HUES6 (cell line): ENCODE results near the gene PBX3.
A peak's percentile ranks its signal among the peaks of the same experiment; 100 is the strongest.

Experiments
- H3K27ac ChIP-seq: 2 replicates; pipeline ENCODE4 v1.7.0; 2013; ENCODE audit warnings: low read depth, mild to moderate bottlenecking, low read length, inconsistent platforms
- H3K27me3 ChIP-seq: 2 replicates; pipeline ENCODE4 v1.6.1; 2013; ENCODE audit warnings: low read length; ENCODE audit not compliant: control insufficient read depth, insufficient read depth
- H3K36me3 ChIP-seq: 2 replicates; pipeline ENCODE4 v1.6.1; 2013; ENCODE audit warnings: low read length; ENCODE audit not compliant: control insufficient read depth, insufficient read depth
- H3K4me1 ChIP-seq: 2 replicates; pipeline ENCODE4 v1.6.1; 2013; ENCODE audit warnings: low read length; ENCODE audit not compliant: control insufficient read depth, insufficient read depth
- H3K4me3 ChIP-seq: 2 replicates; pipeline ENCODE4 v1.5.1; 2013; ENCODE audit warnings: low read depth, low read length
- H3K9ac ChIP-seq: one replicate; pipeline ENCODE4 v1.6.1; 2013; ENCODE audit warnings: mild to moderate bottlenecking, low read length
- H3K9me3 ChIP-seq: 2 replicates; pipeline ENCODE4 v1.6.1; 2013; ENCODE audit warnings: low read depth, low read length; ENCODE audit not compliant: control insufficient read depth, insufficient read depth

The PBX3 gene

GRCh38 chr9:125803526-125803925 lies 56.4 kb downstream of the PBX3 start:
- Histone ChIP-seq H3K4me1 (no peaks in the 10 kb centered on the region; the same call in 1 of the 2 replicates), H3K9me3 (no peaks in the 10 kb centered on the region), H3K9ac (no peak overlapping the region), H3K36me3 (no peaks in the 10 kb centered on the region), H3K27me3 (no peaks in the 10 kb centered on the region), H3K27ac (no peak overlapping the region), H3K4me3 (no peak overlapping the region)

- Histone ChIP-seq H3K4me1 (no peaks in the 10 kb centered on the region; the same call in 1 of the 2 replicates), H3K4me3 (no peak overlapping the region), H3K27ac (no peak overlapping the region), H3K27me3 (no peaks in the 10 kb centered on the region), H3K36me3 (no peaks in the 10 kb centered on the region), H3K9ac (no peak overlapping the region), H3K9me3 (no peaks in the 10 kb centered on the region)
Observed at GRCh38 chr9:125805057-125805456, 57.9 kb downstream of the PBX3 start.

GRCh38 chr9:125805586-125805985 lies 58.4 kb downstream of the PBX3 start:
- no peaks in the 10 kb centered on the region; the same call in 1 of the 2 replicates for H3K4me1 ChIP-seq
- no peaks in the 10 kb centered on the region for H3K27me3 ChIP-seq
- H3K9ac ChIP-seq: no peak overlapping the region
- no peak overlapping the region for H3K4me3 ChIP-seq
- H3K36me3 ChIP-seq: no peaks in the 10 kb centered on the region
- no peak overlapping the region for H3K27ac ChIP-seq
- no peaks in the 10 kb centered on the region for H3K9me3 ChIP-seq

GRCh38 chr9:125807079-125807478 lies 59.9 kb downstream of the PBX3 start:
- Histone ChIP-seq H3K27me3 (no peaks in the 10 kb centered on the region), H3K27ac (no peak overlapping the region), H3K4me1 (no peaks in the 10 kb centered on the region; the same call in 1 of the 2 replicates), H3K9me3 (no peaks in the 10 kb centered on the region), H3K36me3 (no peaks in the 10 kb centered on the region), H3K4me3 (no peak overlapping the region), H3K9ac (no peak overlapping the region)

- Histone ChIP-seq H3K27me3 (no peaks in the 10 kb centered on the region), H3K4me1 (peaks cover under 1% of the 10 kb centered on the region), H3K4me3 (no peak overlapping the region), H3K9ac (no peak overlapping the region), H3K36me3 (no peaks in the 10 kb centered on the region), H3K27ac (no peak overlapping the region), H3K9me3 (no peaks in the 10 kb centered on the region)
Observed at GRCh38 chr9:125810161-125810560, 63.0 kb downstream of the PBX3 start.

GRCh38 chr9:125811002-125811401 lies 63.8 kb downstream of the PBX3 start:
- H3K4me1 ChIP-seq: peaks cover 9% of the 10 kb centered on the region
- no peaks in the 10 kb centered on the region for H3K27me3 ChIP-seq
- no peaks in the 10 kb centered on the region for H3K36me3 ChIP-seq
- H3K4me3 ChIP-seq: no peak overlapping the region
- H3K27ac ChIP-seq: no peak overlapping the region
- no peak overlapping the region for H3K9ac ChIP-seq
- no peaks in the 10 kb centered on the region for H3K9me3 ChIP-seq

GRCh38 chr9:125812403-125812802 lies 65.2 kb downstream of the PBX3 start:
- Histone ChIP-seq H3K27ac (no peak overlapping the region), H3K9me3 (no peaks in the 10 kb centered on the region), H3K9ac (no peak overlapping the region), H3K4me1 (peaks cover 15% of the 10 kb centered on the region), H3K36me3 (no peaks in the 10 kb centered on the region), H3K4me3 (no peak overlapping the region), H3K27me3 (no peaks in the 10 kb centered on the region)

- H3K4me1 ChIP-seq: peaks cover 15% of the 10 kb centered on the region
- H3K27ac ChIP-seq: 0 out of 2 replicates have a peak overlapping the region, but pooled peaks have one; percentile 27
- no peaks in the 10 kb centered on the region for H3K36me3 ChIP-seq
- no peak overlapping the region for H3K4me3 ChIP-seq
- no peaks in the 10 kb centered on the region for H3K27me3 ChIP-seq
- no peaks in the 10 kb centered on the region for H3K9me3 ChIP-seq
- H3K9ac ChIP-seq: no peak overlapping the region
Observed at GRCh38 chr9:125815568-125815967, 68.4 kb downstream of the PBX3 start.

- H3K36me3 ChIP-seq: no peaks in the 10 kb centered on the region
- H3K9ac ChIP-seq: no peak overlapping the region
- no peaks in the 10 kb centered on the region for H3K9me3 ChIP-seq
- no peaks in the 10 kb centered on the region for H3K27me3 ChIP-seq
- 0 out of 2 replicates have a peak overlapping the region, but pooled peaks have one; percentile 27 for H3K27ac ChIP-seq
- H3K4me1 ChIP-seq: peaks cover 15% of the 10 kb centered on the region
- H3K4me3 ChIP-seq: no peak overlapping the region
Observed at GRCh38 chr9:125816321-125816720, 69.1 kb downstream of the PBX3 start.

- Histone ChIP-seq H3K4me3 (no peak overlapping the region), H3K9ac (no peak overlapping the region), H3K9me3 (no peaks in the 10 kb centered on the region), H3K27ac (no peak overlapping the region), H3K4me1 (peaks cover 13% of the 10 kb centered on the region), H3K36me3 (no peaks in the 10 kb centered on the region), H3K27me3 (no peaks in the 10 kb centered on the region)
Observed at GRCh38 chr9:125820100-125820804, 73.1 kb downstream of the PBX3 start.

- Histone ChIP-seq H3K27ac (no peak overlapping the region), H3K36me3 (no peaks in the 10 kb centered on the region), H3K4me3 (no peak overlapping the region), H3K9ac (no peak overlapping the region), H3K27me3 (no peaks in the 10 kb centered on the region), H3K9me3 (no peaks in the 10 kb centered on the region), H3K4me1 (peaks cover 5% of the 10 kb centered on the region)
Observed at GRCh38 chr9:125821078-125821477, 73.9 kb downstream of the PBX3 start.
